ENCODE measurements around the gene CDH13. TPM values are rescaled to one million over a fixed set of nuclear protein-coding genes. Genes with fewer than 3 reads are reported as not detected.

The CDH13 gene
- total and polyA plus RNA-seq, 2 donors (not counting 3 experiments of a cell fraction or from before 2014, with no cell fraction given) = 96.6 to 124 TPM

DNA sequence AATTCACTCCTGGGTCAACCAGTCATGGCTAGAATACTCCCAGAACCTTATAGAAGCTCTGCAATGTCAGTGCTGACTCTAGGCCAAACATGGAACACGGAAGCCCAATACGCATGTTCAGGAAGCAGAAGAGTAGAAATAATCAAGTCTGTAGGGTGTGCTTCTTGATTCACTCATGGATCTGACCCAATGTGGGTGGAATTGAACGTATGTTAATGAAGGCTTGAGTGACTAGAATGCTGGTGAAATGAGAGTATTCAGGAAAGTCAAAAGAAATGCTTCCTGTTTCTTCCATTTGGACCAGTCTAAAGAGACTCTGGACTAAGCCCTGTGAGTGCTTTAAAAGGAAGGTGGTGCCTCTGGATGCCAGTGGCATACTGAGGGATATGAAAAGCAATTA is 395.0 kb downstream of the CDH13 start:
- ChIA-PET CTCF (interaction anchor here (1.0 kb wide), 1 partner anchor 16 kb away, joined by 3 read pairs; no protein-coding TSS in a partner anchor), POLR2A (no interaction called here)
- dilution Hi-C loops (cut with MboI; ENCODE audit: extremely low pct_ligation_motif_present, low sequenced_read_pairs) (no loop called here), intact Hi-C loops (cut with micrococcal nuclease) (no loop called here)
- no peaks in the 10 kb centered on the region for H3K27me3 ChIP-seq (ENCODE audit: control insufficient read depth in 2 of 2, insufficient read depth in 2 of 2, low read length in 2 of 2)
- H3K4me3 ChIP-seq (replicated peaks in 1 of 3; ENCODE audit: insufficient read depth in 1 of 3, low read depth in 1 of 3, low read length in 3 of 3) = no peak overlapping the region
- TF ChIP-seq FOS (IDR thresholded peaks at IDR 0.05; ENCODE audit: borderline replicate concordance, insufficient read depth, low read length) (no peak), EZH2 (IDR thresholded peaks at IDR 0.05; ENCODE audit: borderline replicate concordance, low read depth, low read length, severe bottlenecking) (no peak), JUN (IDR thresholded peaks at IDR 0.05; ENCODE audit: borderline replicate concordance, insufficient read depth, insufficient read length, low read depth) (no peak), GATA2 (IDR thresholded peaks at IDR 0.05; ENCODE audit: insufficient read depth, insufficient read length, low read depth, low read length) (no peak), CTCF (IDR thresholded peaks at IDR 0.05; ENCODE audit: extremely low read depth in 1 of 2, insufficient read depth in 1 of 2, low read depth in 1 of 2, low read length in 2 of 2) (no peak), POLR2AphosphoS5 (IDR thresholded peaks at IDR 0.05; ENCODE audit: insufficient read depth, low read depth, low read length) (no peak), MYC (IDR thresholded peaks at IDR 0.05; ENCODE audit: low read depth, low read length) (no peak), MAX (IDR thresholded peaks at IDR 0.05; ENCODE audit: insufficient read depth, insufficient read length) (no peak), POLR2A (IDR thresholded peaks at IDR 0.05; ENCODE audit: low read depth, low read length) (no peak)
- H3K27ac ChIP-seq (ENCODE audit: insufficient read depth, low read depth, low read length) = no peak overlapping the region
- no TSS peak for BruUV-seq (replicated peaks)
- H3K36me3 ChIP-seq (ENCODE audit: control insufficient read depth in 2 of 2, extremely low read depth in 1 of 2, insufficient read depth in 2 of 2, low read length in 2 of 2) = no peaks in the 10 kb centered on the region
- no peaks in the 10 kb centered on the region for H3K9me3 ChIP-seq (replicated peaks; ENCODE audit: control insufficient read depth, insufficient read depth, low read length)
- H2AFZ ChIP-seq (ENCODE audit: low read depth, low read length) = no peak overlapping the region
- H3K4me2 ChIP-seq (ENCODE audit: insufficient read depth, low read length) = no peak overlapping the region
- no peak overlapping the region for H3K9ac ChIP-seq (replicated peaks; ENCODE audit: extremely low read depth, insufficient read depth, low read length)
- H4K20me1 ChIP-seq (replicated peaks; ENCODE audit: control insufficient read depth, extremely low read depth, insufficient read depth, low read length) = no peaks in the 10 kb centered on the region
- H3K79me2 ChIP-seq (ENCODE audit: control insufficient read depth, insufficient read depth, low read length) = no peaks in the 10 kb centered on the region
- H3K4me1 ChIP-seq (ENCODE audit: control insufficient read depth, extremely low read depth, insufficient read depth, low read length) = peaks cover 11% of the 10 kb centered on the region
- H3K9me1 ChIP-seq (replicated peaks; ENCODE audit: control insufficient read depth, extremely low read depth, insufficient read depth, low read length) = no peaks in the 10 kb centered on the region
- FAIRE-seq (no peak), DNase-seq (ENCODE audit: low read depth, low spot score) (no peak)

All from endothelial cell of umbilical vein (primary cell).